GM18499 (cell line): Measurements from ENCODE around the gene ABCC3.
"Not testable (repeated sequence)": the region's sequence is repeated elsewhere in the genome, so short reads cannot be mapped to it uniquely, and the experiment has no call there.

Source experiments
- ATAC-seq: cut with Tn5 transposase; IDR thresholded peaks from one replicate; pipeline ENCODE4 v1.9.1; 2021; ENCODE audit warnings: moderate number of reproducible peaks; ENCODE audit not compliant: insufficient read depth, unreplicated experiment

The ABCC3 gene

DNA sequence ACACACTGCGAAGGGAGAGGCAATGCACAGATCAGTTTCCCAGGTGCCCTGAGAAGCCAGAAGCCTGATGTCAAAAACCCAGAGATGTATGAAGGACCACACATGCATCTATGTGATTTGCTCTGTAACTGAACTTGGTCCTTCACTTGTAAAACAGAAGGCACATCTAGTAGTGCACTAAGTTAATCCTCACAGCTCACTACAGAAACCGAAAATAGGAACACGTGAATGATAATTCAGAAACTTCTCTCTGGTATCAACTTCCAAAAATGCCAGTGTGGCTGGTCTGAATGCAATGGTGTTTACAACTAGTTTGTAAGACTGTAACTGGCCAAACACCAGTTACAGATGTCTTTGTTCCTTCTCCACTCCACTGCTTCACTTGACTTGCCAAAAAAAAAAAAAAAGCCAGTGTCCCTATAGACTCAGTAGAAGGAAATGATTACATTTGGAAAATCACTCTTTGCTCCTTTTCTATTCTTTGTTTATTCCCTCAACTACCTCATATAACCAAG is 61.7 kb downstream of the ABCC3 start:
- no peak for ATAC-seq

- ATAC-seq: no peak
Observed at GRCh38 chr17:50697062-50697461, 62.4 kb downstream of the ABCC3 start.

DNA sequence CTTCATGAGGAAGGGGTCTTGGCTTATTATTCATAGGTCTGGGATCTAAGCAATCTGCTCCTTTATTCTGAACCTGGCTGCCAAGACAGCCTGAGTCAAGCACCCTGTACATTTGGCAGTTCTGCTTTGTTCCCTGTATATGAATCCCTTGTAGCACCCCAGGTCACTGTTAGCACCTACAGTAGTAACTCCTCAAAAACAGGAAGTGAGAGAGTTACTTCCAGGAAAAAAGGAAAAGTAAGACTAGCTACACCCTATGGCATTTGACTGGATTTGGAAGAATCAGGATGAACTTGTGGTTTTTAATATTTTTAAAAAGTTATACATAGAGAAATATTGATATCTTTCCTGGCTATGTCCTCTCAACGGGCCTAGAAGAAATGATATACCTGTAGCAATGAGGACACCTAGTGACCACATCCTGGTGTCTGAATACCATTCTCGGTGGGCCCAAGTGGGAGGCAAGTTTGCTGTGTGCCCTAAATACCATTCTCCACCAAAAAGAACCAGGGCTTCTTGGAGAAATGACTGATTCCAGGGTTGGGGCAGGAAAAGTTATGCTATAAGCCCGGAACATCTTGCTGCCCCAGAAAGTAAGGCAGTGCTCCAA is 63.1 kb downstream of the ABCC3 start:
- no peak for ATAC-seq

- ATAC-seq: no peak
Observed at GRCh38 chr17:50699410-50699809, 64.7 kb downstream of the ABCC3 start.

DNA sequence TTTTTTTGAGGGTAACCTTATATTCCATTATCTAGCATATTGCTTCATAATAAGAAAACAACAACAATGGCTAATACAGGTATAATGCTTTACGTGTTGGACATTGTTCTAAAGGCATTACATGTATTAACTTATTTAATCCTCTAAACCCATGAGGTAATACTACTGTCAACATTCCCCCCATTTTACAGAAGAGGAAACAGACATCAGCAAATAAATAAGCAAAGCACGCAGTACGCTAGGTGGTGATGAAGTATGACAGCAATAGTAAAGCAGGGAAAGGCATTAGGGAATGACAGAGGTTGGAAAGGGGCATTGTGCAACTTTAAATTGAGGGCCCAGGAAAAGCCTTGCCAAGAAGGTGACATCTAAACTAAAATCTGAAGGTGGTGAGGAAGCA is 68.5 kb downstream of the ABCC3 start:
- no peak for ATAC-seq

DNA sequence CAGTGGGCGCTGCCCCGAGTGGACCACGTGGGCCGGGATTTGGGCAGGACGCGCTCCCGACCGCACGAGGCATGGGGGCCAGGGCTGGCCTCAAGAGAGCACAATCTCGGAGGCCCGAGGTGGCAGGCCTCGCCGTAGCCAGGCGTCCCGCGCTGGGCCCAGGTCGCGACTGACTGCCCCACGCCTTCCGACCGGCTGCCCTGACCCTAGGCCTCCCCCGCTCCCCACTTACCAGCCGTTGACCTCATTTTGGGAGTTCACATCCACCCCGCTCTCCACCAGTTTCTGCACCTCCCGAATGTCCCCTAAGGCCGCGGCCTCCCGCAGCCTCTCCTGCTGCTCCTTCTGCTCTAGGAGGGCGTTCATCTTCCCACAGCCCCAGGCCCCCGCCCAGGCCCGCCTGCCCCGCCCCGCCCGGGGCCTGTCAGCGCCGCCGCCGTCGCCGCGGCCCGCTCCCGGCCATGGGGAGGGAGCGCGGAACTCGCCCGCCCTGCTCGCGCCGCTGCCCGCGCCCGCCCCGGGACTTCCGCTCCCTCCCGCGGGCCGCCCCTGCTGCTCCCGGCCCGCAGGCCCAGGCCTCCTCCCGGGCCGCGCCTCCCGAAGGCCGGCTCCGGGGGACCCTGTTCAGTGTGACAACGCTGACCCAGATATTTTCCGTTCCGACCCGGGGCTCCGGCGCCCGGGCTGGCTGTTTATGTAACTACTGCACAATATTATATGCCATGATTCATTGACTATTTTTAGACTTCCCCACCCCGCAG is 72.8 kb downstream of the ABCC3 start, which contains the start of gene ANKRD40:
TSS of gene ANKRD40 (minus strand) at position 626 of the 761 bp plus-strand sequence. CDS start at position 366, 260 bp downstream.
- peak; percentile 65 for ATAC-seq

GRCh38 chr17:50708050-50709000 is 73.6 kb downstream of the ABCC3 start:
- ATAC-seq: no peak

DNA sequence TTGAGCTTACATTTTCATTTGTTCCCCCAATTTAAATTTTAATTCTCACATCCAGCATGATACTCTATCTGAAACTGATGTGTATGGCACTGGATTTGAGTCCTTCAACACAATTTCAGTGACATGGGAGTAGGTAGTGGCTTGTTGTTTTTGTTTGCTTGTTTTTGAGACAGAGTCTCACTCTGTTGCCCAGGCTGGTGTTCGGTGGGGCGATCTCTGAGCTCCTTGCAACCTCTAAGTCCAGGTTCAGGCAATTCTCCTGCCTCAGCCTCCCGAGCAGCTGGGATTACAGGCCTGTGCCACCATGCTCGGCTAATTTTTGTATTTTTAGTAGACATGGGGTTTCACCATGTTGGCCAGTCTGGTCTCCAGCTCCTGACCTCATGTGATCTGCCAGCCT is 74.4 kb downstream of the ABCC3 start:
- ATAC-seq: not testable (repeated sequence)

GRCh38 chr17:50710025-50710424 is 75.3 kb downstream of the ABCC3 start:
- ATAC-seq: no peak

- no peak for ATAC-seq
Observed at GRCh38 chr17:50710650-50711049, 76.0 kb downstream of the ABCC3 start.

- ATAC-seq: no peak
Observed at GRCh38 chr17:50712641-50713040, 78.0 kb downstream of the ABCC3 start.

DNA sequence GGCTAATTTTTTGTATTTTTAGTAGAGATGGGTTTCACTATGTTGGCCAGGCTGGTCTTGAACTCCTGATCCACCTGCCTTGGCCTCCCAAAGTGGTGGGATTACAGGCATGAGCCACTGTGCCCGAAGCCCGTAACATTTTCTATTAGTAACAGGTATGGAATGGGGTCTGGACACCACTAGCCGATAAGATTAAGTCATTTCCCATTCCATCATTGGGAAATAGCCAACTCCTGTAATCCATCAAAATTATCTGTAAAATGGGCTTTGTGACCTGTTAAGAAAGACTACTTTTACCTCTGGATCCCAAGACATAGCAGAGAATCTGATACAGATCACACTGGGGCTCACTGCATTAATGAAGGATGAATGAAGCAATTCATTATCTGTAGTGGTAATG is 80.8 kb downstream of the ABCC3 start:
- ATAC-seq: no peak

- ATAC-seq: no peak
Observed at GRCh38 chr17:50719144-50719923, 84.7 kb downstream of the ABCC3 start, which contains the start of gene LUC7L3. LUC7L3 (plus strand) TSS chr17:50719603; CDS start chr17:50719733, 130 bp downstream.

- no peak for ATAC-seq
Observed at GRCh38 chr17:50719924-50720794, 85.5 kb downstream of the ABCC3 start.

DNA sequence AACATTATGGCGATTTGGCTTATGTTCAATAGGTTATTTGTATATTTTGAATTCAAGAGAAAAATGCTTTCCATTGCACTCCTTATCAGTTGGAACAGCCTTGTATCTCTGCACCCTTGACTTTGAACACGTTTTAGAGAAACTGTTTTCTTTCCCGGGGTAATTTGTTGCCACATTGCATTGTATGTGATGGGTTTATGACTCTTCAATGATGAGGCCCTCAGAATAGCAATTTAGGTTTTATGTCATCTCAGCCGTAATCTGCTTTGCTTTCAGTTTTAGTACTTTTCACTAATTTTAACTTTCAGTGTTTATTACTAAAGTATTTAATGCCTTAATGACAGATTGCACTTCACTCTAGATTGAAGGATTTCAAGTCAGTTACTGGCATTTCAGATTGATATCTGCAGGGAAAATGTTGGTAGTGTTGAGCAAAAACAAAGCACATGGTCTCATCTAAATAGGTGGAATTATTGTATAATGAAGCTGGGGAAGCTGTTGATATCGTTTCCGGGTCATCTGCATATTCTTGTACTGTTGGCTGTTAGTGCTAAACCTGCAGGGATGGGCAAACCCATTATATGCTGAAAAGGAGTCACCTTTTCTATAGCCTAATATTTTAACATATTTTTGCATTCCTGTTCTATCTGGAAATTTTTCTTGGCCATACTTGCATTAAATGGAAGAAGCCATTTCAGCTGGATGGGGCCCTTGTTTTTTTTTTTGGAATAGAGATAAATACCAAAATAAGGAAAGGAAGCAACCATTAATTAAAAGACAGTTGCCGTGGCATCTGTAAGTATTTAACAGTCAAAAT is 86.7 kb downstream of the ABCC3 start:
- no peak for ATAC-seq

DNA sequence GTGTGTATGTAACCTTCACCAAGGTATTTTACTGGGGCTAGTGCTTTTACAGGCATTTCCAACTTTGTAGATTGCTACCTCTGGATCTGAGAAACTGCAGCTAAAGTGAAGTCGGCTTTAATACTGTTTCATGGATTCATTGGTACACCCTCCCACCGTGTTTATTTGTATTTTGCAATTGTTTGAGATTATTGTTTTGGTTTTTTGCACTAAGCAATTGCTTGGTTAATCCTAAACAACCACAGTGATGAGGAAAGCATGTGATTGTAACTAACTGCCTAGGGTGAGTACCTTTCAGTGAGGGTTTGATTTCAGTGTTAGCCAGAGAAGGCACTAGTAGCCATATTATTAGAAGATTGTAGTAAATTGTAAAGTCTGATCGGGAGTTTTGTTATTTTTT is 88.1 kb downstream of the ABCC3 start:
- no peak for ATAC-seq

GRCh38 chr17:50724622-50725021 is 89.9 kb downstream of the ABCC3 start:
- ATAC-seq: not testable (repeated sequence)
